Measurements from ENCODE around the gene KCNJ14.

DNA sequence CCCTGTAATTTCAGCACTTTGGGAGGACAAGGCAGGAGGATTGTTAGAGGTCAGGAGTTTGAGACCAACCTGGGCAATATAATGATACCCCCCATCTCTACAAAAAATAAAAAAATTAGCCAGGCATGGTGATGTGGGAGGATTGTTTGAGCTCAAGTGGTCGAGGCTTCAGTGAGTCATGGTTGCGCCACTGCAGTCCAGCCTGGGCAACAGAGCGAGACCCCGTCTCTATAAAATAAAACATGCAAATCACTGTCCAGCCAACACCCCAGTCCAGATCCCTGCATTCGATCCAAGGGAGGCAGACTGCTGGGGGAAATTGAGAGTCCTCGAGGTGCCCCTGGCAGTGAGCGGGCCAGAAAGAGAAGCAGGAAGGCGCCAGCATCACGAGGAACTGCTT, 20.8 kb downstream of the KCNJ14 start:
- TF ChIP-seq POLR2A (IDR thresholded peaks at IDR 0.05; ENCODE audit: low read length) (no peak), GATA1 (IDR thresholded peaks at IDR 0.05; ENCODE audit: low read depth, low read length) (no peak)
